Stimulated activated CD8-positive, alpha-beta memory T cell treated with anti-CD3 and anti-CD28 coated beads, Interleukin-12 subunit alpha, Interleukin-12 subunit beta, amount 100 ng/mL, for 4 hours (primary cell): Measurements from ENCODE around the gene PHKA2.

Source experiments
- DNase-seq: peaks from one replicate; pipeline ENCODE4 v3.0.0-alpha.2; 2020; ENCODE audit warnings: low read depth

Gene PHKA2

GRCh38 chrX:18974993-18975392, 8.9 kb downstream of the PHKA2 start:
- DNase-seq = no peak

- DNase-seq = no peak
Measured at GRCh38 chrX:18973527-18974192, 10.3 kb downstream of the PHKA2 start.

- no peak for DNase-seq
Measured at GRCh38 chrX:18971506-18971905, 12.4 kb downstream of the PHKA2 start.

DNA sequence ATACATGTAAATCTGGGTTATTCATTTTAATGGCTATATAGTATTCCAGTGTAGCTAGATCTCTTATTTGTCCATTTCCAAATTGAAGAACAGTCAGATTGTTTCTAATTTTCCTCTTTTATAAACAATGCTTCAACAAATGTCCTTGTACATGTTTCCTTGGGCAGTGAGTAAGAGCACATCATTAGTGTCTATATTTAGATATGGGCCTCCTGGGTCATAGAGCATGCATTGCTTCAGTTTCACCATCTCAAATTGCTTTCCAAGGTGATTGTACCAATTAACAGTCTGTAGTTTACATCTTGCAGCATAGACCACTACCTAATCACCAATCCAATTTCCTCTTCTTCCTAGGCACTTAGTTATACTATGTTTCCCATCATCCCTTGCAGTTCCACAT, 13.4 kb downstream of the PHKA2 start:
- no peak for DNase-seq

DNA sequence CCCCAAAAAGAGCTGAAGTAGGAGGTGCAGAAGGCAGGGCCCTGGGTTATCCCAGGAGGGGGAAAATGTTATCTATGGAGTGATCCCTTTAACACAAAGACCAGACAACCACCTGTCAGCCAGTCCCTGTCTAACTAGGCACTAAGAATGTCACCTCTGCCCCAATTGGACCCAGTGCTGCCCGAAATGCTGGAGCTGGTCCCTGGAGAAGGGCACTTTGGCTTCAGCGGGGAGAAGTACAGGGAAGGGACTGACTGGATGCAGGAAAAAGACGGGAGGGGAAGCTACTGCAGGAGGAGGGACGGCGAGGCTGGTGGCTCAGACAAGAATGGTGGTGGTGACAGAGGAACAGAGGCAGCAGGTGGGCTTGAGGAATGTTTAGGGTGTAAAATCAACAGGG, 17.3 kb downstream of the PHKA2 start:
- DNase-seq = no peak

GRCh38 chrX:18964901-18965300, 19.0 kb downstream of the PHKA2 start:
- DNase-seq = no peak

DNA sequence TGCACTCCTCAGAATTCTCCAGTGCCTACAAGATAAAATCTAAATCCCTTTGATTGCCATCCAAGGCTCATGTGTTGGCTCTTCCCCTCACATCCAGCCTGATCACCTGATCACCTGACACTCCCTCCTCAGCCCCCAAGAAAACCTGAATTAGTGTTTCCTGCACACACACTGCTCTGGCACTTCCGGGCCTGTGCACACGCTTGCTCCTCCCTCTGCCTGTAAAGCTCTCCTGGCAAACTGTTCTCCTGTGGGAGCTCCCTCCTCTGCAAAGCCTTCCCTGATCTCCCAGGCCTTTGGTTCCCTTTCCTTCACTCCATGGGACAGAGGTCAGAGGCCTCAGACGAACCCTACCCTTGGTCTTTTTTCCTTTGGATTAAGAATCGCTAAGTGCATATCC, 19.9 kb downstream of the PHKA2 start:
- DNase-seq = no peak

DNA sequence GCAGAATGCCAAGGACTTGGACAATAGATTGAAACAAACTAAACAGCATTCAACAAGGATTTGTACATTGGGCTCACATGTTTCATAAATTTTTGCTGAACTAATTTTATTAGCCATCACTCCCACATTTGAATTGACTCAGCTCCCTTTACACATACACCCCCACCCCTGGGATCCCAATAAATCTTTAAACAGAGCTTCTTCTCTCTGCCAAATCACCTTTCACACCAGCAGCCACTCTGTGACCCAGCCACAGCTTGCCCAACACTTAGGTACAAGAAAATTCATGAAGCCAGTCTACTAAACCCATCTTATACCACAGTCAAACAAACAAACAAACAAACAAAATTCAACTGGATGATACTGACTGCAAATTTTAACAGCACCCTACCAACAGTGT, 21.6 kb downstream of the PHKA2 start:
- DNase-seq = no peak

- no peak for DNase-seq
Measured at GRCh38 chrX:18961686-18962085, 22.2 kb downstream of the PHKA2 start.

- no peak for DNase-seq
Measured at GRCh38 chrX:18956303-18957032, 27.4 kb downstream of the PHKA2 start.

GRCh38 chrX:18955676-18956075, 28.2 kb downstream of the PHKA2 start:
- no peak for DNase-seq

- DNase-seq = no peak
Measured at GRCh38 chrX:18951032-18951431, 32.9 kb downstream of the PHKA2 start.

DNA sequence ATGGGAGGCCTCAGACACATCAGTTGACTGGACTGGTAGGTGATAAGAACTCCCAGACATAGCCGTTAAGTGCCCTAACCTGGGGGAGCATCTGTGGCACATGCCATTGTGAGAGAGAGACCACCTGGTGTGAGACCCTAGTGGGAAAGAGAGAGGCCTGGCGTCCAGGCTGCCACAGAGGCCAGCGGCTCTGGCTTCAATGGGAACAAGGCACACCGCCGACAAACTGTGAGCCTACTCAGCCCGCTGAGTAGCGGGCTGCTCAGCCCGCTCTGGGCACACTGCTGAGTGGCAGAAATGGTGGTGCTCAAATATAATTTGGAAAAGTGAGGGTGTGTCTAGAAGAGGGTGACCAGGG, 34.0 kb downstream of the PHKA2 start:
- no peak for DNase-seq

DNA sequence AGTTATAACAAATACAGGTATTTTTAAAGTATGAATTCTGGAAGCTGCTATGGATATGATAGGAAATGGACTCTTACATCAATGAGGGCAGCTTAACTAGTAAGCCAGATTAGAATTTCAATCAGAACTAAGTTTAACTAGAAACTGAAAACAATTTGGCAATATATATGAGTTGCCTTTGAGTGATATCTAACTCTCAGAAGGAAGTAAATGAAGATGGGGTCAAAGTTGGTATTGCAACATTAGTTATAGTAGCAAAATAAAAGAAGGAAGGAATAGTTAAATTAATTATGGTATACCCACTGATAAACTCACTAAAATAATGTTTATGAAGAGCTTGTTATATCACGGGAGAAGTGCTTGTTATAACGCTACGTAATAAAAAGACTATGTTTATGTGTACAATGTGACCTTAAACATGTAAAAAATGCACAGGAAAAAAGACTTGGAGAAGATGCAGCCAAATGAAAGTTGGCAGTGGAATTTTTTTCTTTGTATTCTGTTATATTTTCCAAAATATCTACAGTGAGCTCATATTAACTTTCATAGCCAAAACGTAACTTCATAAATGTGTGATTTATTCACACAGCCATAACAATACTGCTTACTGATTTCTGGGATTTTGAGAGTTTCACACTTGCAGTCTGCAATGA, 34.5 kb downstream of the PHKA2 start:
- no peak for DNase-seq

- DNase-seq = no peak
Measured at GRCh38 chrX:18946611-18947010, 37.3 kb downstream of the PHKA2 start.

DNA sequence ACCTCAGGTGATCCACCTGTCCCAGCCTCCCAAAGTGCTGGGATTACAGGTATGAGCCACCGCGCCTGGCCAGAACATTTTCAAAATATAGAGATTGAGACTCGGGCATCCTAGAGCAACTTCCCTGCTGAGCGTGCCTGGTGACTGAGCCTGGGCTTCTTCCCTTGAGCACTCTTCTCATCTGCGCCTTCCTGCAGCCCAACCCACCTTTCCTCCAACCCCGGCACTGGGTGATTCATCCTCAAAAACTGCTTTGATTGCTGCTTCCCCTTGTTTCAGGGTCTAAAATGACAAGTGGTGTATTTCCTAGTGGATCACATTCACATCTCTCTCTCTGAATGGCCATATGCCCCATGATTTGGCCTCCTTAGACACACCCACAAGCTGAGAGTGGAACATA, 37.8 kb downstream of the PHKA2 start:
- DNase-seq = no peak

DNA sequence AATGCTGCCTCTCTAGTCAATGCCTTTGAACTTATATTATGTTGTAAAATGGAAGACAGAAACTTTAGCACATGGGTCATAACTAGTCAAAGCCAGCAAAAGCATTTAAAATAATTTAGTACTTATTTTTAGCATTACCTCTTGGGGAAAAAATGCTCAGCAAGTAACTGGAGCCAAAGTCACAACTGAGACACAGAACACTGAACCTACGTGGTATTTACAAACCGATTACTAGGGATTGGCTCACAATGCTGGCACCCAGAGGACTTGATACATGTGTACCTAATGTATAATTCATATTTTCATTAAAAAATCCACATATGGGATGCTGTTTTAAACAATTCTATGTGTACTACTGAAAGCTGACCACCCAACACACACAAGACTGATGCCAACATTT, 38.4 kb downstream of the PHKA2 start:
- DNase-seq = no peak

- no peak for DNase-seq
Measured at GRCh38 chrX:18944482-18944881, 39.4 kb downstream of the PHKA2 start.

DNA sequence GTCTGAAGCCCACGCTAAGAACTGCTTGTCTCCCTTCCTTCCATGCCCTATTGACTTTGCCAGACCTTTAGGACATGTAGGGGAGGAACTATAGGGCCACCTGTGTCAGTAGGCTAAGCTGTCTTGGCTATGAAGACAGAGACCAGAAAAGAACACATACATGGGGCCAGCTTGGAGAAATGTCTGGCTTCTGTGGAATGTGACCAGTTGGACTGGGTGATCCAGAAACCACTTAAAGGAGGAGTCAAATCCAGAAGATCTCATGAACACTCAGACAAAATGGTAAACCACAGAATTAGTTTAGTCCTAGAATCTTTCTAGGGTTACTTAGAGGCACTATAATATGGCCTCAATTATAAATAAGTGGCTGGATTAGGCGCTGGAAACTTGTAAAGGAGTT, 42.0 kb downstream of the PHKA2 start:
- DNase-seq = no peak

DNA sequence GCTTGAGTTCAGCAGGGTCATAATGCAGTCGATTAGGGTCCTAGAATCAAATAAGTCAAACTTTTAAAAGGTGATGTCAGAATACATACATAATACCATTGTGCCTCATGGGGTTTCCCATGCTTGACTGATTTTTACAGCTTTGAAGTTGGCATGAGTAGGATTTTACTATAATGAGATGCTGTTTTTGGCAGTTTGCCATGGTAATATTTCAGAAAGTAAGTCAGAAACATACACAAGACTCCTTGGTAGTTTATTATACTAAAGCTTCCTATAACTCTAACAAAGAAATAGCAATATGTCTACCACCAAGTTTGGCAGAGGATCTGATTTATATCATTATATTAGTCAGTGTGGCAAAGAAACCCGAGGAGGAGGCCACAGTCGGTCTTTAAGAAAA, 45.2 kb downstream of the PHKA2 start:
- no peak for DNase-seq

- no peak for DNase-seq
Measured at GRCh38 chrX:18937173-18937572, 46.7 kb downstream of the PHKA2 start.

DNA sequence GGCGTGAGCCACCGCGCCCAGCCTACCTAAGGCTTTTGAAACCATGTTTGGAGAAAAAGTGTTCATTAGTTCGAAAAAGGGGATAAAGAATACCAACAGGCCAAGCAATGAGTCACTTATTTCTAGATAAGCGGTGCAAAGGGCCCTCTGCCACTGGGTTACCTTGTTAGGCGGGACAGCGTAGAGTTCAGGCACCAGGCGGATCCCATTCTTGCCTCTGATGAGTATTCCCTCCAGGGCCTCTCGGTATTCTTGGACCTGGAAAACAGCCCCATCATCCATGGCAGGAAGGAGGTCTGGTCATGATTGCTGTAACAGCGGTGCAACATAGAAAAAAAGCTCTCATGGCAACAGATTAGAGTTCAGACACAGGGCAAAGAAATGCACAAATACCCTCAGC, 48.0 kb downstream of the PHKA2 start:
- DNase-seq = no peak

DNA sequence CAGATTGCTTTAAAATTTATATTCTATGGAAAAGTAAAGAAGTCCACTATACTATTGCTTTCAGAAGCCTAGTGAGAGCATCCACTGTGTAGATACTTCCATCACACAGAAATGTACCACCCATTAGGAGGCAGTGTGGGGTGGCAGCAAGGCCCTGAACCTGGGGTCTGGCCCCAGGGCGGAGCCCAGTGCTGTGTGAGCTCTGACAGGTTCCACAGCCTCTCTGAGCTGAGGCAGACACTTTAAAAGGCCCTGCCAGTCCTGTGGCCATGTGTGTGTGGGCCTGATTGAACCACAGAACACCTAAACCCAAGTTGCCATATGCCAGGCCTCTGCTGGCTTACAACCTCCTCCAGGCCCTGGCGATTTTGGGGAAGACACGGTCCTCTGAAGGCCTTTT, 49.2 kb downstream of the PHKA2 start:
- DNase-seq = no peak

GRCh38 chrX:18933617-18934016, 50.3 kb downstream of the PHKA2 start:
- no peak for DNase-seq
